HG03039 (cell line): ENCODE measurements around the gene UBTD2.

ENCODE experiments used
- ATAC-seq: cut with Tn5 transposase; IDR thresholded peaks from one replicate; pipeline ENCODE4 v1.9.1; 2021; ENCODE audit warnings: mild to moderate bottlenecking, moderate library complexity; ENCODE audit not compliant: unreplicated experiment

UBTD2 gene

DNA sequence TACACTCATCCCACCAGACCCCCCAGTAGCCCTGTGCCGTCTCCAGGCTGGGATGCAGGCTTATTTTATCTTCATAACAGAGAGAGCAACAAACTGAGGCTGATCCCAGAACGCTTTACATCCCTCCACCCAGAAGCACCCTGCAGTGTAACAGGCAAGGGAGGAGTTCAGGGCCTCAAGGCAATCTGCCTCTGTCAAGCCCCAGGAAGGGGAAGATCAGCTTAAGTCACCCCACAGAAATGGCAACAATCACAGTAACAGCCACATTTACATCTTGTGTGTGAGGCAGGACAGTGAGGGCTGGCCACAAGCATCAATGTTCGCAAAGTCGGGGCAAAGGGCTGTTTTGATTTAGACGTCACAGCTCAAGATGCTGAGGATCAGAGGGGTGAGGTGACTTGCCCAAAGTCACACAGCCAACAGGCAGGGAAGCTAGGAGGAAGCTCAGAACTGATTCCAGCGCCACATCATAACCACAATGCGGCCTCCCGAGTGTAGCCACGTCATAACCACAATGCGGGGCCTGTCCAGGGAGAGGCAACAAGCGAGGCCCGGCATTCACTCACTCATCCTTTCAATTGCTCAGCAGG, 109.9 kb downstream of the UBTD2 start:
- no peak for ATAC-seq

DNA sequence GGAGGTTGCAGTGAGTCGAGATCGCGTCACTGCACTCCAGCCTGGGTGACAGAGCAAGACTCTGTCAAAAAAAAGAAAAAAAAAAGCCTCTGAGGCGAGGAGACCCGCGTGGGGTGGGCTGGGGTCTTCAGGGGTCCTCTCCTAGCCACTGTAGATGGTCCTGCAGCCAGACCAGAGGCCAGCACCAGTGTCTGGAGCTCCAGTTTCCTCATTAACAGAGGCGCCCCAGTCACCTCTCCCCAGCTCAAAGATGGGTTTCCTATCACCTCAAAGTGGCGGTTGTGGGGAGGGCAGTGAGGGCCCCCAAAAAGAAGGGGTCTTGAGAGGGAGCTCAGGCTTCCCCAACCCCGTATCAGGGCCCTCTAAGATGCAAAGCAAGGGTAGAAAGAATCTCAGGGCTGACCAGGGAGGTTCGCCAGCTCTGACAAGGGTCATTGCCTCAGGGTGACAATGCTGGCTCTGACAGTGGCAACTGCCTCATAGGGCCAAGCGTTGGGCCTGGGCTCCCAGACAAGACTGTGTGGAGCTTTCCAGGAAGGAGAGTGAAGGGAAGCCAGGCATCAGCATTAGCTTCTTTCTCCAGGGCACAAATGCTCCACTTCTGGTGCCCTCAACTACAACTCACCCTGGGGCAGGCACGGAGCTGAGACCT, 110.5 kb downstream of the UBTD2 start:
- ATAC-seq: no peak

DNA sequence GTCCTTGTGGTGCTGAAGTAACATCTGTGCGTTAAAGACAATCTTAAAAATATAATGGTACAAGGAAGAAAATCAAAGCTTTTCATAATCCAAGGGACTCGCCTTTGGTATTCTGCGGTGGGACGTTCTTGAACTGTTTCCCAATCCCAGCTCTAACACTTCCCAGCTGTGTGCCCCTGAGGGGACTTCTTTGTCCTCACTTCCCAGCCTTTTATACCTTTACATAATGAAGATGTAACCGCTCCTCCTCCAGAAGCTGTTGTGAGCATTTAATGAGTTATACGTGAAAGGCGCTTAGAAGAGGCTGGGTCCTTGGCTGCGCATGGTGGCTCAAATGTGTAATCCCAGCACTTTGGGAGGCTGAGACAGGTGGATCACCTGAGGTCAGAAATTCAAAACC, 112.4 kb downstream of the UBTD2 start:
- no peak for ATAC-seq

DNA sequence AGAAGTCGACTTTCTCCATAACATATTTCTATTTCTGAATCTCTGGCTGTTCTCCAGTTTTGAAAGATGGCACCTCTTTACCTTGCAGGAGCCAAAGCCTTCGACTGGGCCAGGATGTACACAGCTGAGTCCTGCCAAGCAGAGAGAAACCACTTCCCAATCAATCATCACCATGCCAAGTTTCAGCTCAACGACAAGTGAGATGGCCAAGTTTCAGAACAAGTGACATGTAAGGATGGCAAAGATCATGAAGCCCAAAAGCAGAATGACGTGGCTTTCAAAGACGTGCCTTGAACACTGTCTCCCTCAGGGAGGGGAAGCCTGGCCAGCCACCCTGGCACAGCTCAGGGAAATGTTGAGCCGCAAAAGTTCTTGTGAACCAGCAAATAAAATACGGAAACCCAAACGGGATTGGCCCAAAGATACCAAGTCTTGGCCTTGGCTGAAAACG, 113.3 kb downstream of the UBTD2 start:
- no peak for ATAC-seq

DNA sequence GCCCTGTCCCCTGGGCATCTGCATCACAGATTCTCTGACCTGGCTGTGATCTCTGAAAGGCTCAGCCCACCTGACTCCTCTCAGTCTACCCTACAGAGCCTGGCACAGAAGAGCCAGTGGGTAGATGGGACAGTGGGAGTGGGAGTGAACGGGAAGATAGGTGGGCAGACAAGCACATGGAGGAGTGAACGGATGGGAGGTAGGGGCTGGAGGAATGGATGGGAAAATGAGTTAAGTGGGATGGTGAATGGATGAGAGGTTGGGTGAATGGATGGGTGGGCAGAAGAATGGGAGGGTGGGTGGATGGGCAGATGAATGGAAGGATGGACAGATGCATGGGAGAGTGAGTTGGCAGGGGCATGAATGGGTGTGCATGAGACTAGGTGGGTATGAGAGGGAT, 114.3 kb downstream of the UBTD2 start:
- ATAC-seq: no peak

DNA sequence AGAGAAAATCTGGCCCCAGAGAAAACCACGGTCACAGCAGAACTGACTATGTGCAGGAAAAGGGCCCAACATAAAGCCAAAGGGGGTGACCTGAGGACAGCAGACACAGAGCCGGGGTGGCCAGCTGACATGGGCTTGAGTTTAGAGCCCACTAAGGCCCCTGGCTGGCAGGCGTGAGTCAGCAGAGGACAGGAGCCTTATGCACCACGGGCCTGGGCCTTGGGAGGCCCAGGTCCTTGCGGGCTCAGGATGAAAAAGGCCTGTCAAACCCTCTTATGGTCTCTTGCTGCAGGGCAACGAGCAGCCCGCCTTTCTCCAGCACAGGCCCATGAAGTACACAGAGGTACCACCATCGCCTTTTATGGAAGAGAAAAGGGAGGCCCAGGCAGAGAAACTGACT, 115.3 kb downstream of the UBTD2 start:
- no peak for ATAC-seq

DNA sequence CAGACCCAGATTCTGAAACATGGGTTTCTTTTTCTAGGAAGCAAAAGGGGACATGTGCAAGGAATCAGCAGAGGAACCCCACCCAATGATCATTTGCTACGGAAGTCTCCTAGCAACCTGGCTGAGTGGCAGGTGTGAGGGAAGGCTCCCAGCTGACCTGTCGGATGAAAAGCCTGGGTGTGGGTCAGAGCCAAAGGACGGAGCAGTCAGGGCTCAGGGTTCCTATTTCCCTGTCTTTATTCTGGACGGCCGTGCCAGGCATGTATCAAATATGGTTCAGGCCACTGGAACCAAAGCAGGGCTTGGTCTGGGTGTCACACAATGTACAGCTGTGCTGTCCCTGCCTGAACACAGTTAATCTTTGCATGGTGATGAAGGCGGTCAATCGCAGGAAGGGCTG, 115.7 kb downstream of the UBTD2 start:
- no peak for ATAC-seq

DNA sequence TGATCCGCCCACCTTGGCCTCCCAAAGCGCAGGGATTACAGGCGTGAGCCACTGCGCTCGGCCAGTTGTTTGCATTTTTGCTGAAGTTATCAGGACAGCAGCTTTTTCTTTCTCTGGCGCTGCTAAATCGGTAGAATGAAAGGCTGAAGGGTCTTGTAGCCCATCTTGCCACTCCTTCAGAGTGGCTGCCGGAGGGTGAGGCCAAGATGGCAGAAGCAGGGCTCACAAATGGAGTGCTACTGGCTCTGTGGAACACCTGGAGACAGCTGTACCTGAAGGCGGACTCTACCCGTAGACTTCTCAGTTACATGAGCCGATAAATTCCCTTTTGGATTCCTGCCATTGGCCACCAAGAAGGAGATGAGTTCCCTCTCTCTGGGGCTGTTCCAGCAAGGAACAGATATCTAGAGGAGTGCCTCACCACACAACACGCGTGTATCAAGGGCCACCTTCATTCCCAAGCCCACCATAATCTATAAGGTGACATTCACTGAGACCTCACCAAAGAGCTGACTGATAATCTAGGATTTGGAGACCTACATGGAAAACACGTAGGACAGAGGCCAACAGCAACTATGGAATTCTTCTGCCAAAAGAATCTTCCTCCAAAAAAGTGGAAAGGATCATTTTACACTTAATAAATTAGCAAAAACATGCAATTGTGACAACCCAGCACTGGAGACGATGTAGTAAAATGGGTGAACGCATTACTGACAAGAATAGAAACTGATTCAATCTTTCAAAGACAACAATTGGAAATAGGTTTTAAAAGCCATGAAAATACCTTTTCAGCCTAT, 117.3 kb downstream of the UBTD2 start:
- ATAC-seq: no peak

DNA sequence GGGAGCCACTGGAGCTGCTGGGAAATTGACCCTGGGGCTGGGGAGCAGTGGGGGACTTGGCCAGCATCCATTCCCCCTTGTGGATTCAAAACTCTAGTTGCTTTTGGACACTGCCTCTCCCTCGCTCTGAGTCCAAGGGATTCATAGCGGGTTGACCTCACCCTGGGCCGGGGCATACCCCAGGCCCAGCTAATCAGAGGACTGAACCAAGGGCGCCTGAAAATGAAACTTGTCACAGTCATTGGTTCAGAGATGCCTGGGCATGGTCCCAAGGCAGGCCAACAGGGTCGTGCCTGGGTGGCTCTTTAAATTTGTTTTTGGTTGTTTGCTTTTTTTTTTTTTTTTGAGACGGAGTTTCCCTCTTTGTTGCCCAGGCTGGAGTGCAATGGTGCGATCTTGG, 118.1 kb downstream of the UBTD2 start:
- no peak for ATAC-seq

DNA sequence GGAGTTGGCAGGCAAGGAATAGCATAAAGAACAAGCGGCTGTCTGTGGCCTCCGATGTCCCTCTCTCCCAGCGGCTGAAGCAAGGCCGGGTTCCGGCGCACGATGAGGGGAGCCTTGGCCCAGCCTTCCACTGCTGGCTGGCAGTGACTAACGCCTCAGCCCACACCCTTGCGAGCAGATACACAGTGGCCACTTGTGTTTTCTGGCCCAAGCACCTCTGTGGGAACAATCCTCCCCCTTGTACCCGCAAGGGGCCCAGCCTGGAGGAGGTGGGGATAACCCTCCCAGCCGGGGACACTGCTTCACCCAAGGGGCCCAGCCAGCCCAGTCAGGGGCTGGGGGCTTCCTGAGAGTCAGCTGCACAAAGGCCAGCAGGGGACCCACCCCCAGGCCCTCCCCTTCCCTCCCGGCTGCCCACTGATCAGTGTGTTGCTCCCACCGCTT, 118.8 kb downstream of the UBTD2 start:
- no peak for ATAC-seq

DNA sequence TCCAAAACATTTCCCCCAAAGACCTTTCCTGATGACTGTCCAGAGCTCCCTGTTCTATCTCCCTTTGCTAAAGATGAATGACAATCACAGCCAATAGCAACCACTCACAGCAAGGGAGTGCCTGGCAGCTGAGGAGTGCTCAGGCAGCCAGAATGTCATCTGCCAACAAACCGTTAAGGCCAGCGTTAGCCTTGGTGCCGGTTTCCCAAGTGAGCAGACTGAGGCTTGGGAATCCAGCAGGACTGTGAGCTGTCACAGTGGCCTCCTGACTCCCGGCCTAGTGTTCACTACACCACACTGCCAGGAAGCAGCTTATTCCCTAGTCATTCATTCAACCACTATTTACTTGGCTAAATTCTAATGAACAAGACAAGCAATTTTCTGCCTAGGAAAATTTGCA, 120.2 kb downstream of the UBTD2 start:
- ATAC-seq: no peak

DNA sequence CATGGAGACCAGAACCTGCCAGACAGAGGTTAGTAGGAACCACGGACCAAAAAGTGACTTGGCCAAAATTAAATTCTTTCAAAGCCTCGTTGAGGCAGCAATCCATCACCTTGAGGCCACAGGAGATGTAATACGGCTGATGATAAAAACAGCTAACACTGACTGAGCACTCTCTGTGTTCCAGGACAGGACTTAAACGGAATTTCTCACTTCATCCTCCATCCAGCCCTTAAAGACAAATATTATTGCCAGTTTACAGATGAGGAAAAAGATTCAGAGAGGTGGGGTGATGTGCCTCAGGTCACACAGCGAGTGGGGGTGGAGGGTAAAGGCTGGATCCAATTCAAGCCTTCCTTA, 120.6 kb downstream of the UBTD2 start:
- ATAC-seq: no peak

DNA sequence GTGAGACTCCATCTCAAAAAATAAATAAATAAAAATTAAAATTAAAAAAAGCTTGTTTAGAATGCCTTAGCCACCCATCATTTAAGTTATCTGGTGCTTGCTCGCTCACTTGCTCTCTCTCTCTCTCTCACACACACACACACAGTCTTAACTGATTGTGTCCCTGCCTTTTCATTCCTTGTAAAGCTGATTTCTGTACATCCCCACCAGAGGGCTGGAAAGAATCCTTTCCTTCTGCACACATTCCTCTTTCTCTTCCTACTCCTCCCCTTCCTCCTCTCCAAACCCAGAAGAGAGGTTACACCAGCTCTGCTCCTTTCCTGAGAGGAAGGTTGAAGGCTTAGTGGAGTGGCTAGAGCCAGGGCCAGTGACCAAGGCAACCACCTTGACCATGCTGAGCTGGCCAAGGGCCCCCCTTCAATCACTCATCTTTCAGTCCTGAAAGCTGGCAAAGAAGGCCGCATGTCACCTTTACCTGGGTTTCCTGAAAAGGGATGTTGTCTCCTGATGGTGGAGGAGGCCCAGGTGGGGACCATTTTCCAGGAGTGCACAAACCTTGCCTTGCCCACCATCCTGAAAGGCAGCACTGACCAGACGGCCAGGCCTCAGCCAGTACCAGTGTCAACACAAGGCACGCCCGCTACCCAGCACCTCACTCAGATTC, 121.1 kb downstream of the UBTD2 start:
- no peak for ATAC-seq

DNA sequence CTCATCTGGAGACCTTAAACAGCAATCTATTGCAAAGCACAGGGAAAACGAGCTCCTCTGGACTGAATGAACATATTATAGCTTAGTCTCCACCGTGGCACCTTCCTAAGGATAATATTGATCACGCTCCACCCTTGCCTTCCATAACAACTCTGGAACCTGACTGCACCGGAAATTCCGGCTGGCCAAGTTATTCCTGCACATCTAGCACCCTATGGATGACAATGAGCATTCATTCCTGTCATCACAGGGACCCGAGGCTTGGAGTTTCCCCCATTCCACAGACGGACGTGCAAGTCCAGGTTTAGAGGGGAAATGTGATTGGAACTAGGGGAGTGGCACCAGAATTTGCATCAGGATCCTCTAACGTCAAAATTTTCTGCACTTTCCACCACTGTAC, 123.1 kb downstream of the UBTD2 start:
- ATAC-seq: no peak
